ENCODE results near the gene NFATC1. TPM values are rescaled to one million over a fixed set of nuclear protein-coding genes. Genes with fewer than 3 reads are reported as not detected.

Gene NFATC1
- polyA plus RNA-seq, 2 of the 4 experiments (the other 2 are of a cell fraction), result 0.52 to 1.7 TPM

DNA sequence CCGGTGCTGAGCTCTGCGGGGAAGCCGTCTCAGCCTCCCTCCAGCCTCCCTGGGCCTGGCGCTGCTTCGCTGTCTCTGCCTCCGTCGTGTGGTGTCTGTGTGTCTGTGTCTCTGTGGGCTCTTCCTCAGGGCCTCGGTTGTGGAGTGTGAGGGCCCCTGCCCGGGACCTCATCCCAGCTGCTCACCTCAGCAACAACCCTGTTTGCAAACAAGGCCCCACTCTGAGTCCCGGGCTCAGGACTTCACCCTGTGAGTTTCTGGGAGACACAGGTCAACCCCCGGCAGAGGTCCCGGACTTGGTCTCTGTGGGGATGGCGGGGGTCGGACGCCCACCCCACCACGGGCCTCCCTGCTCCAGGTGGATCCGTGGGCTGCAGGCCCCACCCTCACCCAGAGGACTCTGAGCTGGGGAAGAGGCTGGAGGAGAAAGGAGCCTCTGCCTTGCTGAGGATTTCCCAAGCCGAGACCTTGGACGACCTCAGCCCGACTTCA lies 156.5 kb downstream of the NFATC1 start:
- no peak overlapping the region for H3K27ac ChIP-seq
- ATAC-seq (no peak), FAIRE-seq (no peak), DNase-seq (ENCODE audit: low read depth in 1 of 2, low spot score in 1 of 2) (no peak)
- no peak for TF ChIP-seq ESRRA (IDR thresholded peaks at IDR 0.05; ENCODE audit: borderline replicate concordance, low read length)
- no peaks in the 10 kb centered on the region for H3K4me1 ChIP-seq
- no peak overlapping the region for H3K4me3 ChIP-seq
- POLR2A ChIA-PET, result no interaction called here
- WGBS (ENCODE audit: missing lambda C conversion rate), result 83% methylated on average over 9 of the region's 20 CpGs
- CTCF ChIA-PET, result no interaction called here
- H3K4me2 ChIP-seq, result no peak overlapping the region
- H3K9me3 ChIP-seq, result no peaks in the 10 kb centered on the region

GRCh38 chr18:79552696-79553095 lies 157.0 kb downstream of the NFATC1 start:
- TF ChIP-seq FOSB (CRISPR knock-in tag; IDR thresholded peaks at IDR 0.05), result no peak
- TF ChIP-seq JUN (IDR thresholded peaks at IDR 0.05), result no peak
- TF ChIP-seq RARB (CRISPR knock-in tag; IDR thresholded peaks at IDR 0.05), result no peak
- no peak for TF ChIP-seq ZC3H11A (IDR thresholded peaks at IDR 0.05)
- no peak for TF ChIP-seq ZSCAN20 (CRISPR knock-in tag; IDR thresholded peaks at IDR 0.05)
- TF ChIP-seq NFE2L2 (conservative IDR thresholded peaks at IDR 0.05; ENCODE audit: low read length), result no peak
- TF ChIP-seq HDAC2 (IDR thresholded peaks at IDR 0.05), result no peak
- TF ChIP-seq, protein P1, sequence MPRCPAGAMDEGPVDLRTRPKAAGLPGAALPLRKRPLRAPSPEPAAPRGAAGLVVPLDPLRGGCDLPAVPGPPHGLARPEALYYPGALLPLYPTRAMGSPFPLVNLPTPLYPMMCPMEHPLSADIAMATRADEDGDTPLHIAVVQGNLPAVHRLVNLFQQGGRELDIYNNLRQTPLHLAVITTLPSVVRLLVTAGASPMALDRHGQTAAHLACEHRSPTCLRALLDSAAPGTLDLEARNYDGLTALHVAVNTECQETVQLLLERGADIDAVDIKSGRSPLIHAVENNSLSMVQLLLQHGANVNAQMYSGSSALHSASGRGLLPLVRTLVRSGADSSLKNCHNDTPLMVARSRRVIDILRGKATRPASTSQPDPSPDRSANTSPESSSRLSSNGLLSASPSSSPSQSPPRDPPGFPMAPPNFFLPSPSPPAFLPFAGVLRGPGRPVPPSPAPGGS (IDR thresholded peaks at IDR 0.05), result no peak
- no peak for TF ChIP-seq ZNF302 (CRISPR knock-in tag; IDR thresholded peaks at IDR 0.05)
- FAIRE-seq (no peak), DNase-seq (ENCODE audit: low read depth in 1 of 2, low spot score in 1 of 2) (no peak), ATAC-seq (peak in 1 of 2 experiments; percentile 29; a peak in 1 of 6 replicates)
- no peaks in the 10 kb centered on the region for H3K9me3 ChIP-seq
- no peak overlapping the region for H3K4me3 ChIP-seq
- H3K4me1 ChIP-seq, result no peaks in the 10 kb centered on the region
- H3K4me2 ChIP-seq, result no peak overlapping the region
- CTCF ChIA-PET, result no interaction called here
- WGBS (ENCODE audit: missing lambda C conversion rate), result 17% methylated on average over 9 of the region's 25 CpGs
- POLR2A ChIA-PET, result no interaction called here
- H3K27ac ChIP-seq, result no peak overlapping the region

DNA sequence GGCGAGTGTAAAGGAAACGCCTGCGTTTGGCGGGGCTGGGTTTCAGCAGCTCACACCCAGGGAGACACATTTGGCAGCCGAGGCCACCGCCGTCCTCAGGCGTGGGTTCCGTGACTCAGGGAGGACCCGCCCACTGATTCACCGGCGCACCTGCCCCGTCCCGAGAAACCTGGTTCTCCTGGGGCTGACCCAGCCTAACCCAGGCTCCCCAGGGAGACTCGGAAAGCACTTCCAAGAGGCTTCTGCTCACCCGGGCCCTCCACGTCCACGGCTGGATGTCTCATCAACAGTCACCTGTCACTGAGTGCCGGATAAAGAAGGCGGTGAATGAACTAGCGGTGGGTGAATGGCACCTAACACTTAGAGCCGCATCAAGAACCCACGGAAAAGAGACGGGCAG lies 157.4 kb downstream of the NFATC1 start:
- ChIA-PET POLR2A (no interaction called here), CTCF (no interaction called here)
- 37% methylated on average over 8 of the region's 24 CpGs for WGBS (ENCODE audit: missing lambda C conversion rate)
- no peak overlapping the region for H3K27ac ChIP-seq
- FAIRE-seq, result no peak
- no peaks in the 10 kb centered on the region for H3K4me1 ChIP-seq
- H3K4me2 ChIP-seq, result no peak overlapping the region
- H3K4me3 ChIP-seq, result no peak overlapping the region
- ATAC-seq, result no peak
- no peaks in the 10 kb centered on the region for H3K9me3 ChIP-seq
- DNase-seq (ENCODE audit: low read depth in 1 of 2, low spot score in 1 of 2), result no peak
- TF ChIP-seq TFCP2L1 (CRISPR knock-in tag; IDR thresholded peaks at IDR 0.05) (no peak), HDAC2 (IDR thresholded peaks at IDR 0.05) (no peak), RARB (CRISPR knock-in tag; IDR thresholded peaks at IDR 0.05) (no peak), JUNB (IDR thresholded peaks at IDR 0.05) (no peak), FOSL2 (IDR thresholded peaks at IDR 0.05) (no peak), FOSL2 (CRISPR knock-in tag; IDR thresholded peaks at IDR 0.05) (no peak), TP53 (CRISPR knock-in tag; IDR thresholded peaks at IDR 0.05) (no peak), KDM1A (IDR thresholded peaks at IDR 0.05; ENCODE audit: low read depth) (no peak), NR3C1 (IDR thresholded peaks at IDR 0.05) (no peak)
- TF ChIP-seq, protein P2, sequence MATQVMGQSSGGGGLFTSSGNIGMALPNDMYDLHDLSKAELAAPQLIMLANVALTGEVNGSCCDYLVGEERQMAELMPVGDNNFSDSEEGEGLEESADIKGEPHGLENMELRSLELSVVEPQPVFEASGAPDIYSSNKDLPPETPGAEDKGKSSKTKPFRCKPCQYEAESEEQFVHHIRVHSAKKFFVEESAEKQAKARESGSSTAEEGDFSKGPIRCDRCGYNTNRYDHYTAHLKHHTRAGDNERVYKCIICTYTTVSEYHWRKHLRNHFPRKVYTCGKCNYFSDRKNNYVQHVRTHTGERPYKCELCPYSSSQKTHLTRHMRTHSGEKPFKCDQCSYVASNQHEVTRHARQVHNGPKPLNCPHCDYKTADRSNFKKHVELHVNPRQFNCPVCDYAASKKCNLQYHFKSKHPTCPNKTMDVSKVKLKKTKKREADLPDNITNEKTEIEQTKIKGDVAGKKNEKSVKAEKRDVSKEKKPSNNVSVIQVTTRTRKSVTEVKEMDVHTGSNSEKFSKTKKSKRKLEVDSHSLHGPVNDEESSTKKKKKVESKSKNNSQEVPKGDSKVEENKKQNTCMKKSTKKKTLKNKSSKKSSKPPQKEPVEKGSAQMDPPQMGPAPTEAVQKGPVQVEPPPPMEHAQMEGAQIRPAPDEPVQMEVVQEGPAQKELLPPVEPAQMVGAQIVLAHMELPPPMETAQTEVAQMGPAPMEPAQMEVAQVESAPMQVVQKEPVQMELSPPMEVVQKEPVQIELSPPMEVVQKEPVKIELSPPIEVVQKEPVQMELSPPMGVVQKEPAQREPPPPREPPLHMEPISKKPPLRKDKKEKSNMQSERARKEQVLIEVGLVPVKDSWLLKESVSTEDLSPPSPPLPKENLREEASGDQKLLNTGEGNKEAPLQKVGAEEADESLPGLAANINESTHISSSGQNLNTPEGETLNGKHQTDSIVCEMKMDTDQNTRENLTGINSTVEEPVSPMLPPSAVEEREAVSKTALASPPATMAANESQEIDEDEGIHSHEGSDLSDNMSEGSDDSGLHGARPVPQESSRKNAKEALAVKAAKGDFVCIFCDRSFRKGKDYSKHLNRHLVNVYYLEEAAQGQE (IDR thresholded peaks at IDR 0.05), result no peak

GRCh38 chr18:79553696-79554095 lies 158.0 kb downstream of the NFATC1 start:
- no peak for FAIRE-seq
- H3K9me3 ChIP-seq, result no peaks in the 10 kb centered on the region
- CTCF ChIA-PET, result no interaction called here
- POLR2A ChIA-PET, result no interaction called here
- no peak for DNase-seq (ENCODE audit: low read depth in 1 of 2, low spot score in 1 of 2)
- H3K4me2 ChIP-seq, result no peak overlapping the region
- WGBS (ENCODE audit: missing lambda C conversion rate), result 82% methylated on average over 17 of the region's 25 CpGs
- H3K27ac ChIP-seq, result no peak overlapping the region
- no peak for ATAC-seq
- no peak overlapping the region for H3K4me3 ChIP-seq
- H3K4me1 ChIP-seq, result no peaks in the 10 kb centered on the region
- TF ChIP-seq, protein P3, sequence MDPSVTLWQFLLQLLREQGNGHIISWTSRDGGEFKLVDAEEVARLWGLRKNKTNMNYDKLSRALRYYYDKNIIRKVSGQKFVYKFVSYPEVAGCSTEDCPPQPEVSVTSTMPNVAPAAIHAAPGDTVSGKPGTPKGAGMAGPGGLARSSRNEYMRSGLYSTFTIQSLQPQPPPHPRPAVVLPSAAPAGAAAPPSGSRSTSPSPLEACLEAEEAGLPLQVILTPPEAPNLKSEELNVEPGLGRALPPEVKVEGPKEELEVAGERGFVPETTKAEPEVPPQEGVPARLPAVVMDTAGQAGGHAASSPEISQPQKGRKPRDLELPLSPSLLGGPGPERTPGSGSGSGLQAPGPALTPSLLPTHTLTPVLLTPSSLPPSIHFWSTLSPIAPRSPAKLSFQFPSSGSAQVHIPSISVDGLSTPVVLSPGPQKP (IDR thresholded peaks at IDR 0.05; ENCODE audit: low read depth, low read length), result no peak
- TF ChIP-seq PHF8 (IDR thresholded peaks at IDR 0.05; ENCODE audit: borderline replicate concordance, low read depth) (no peak), KDM5A (IDR thresholded peaks at IDR 0.05) (no peak), USF2 (IDR thresholded peaks at IDR 0.05) (no peak)
- TF ChIP-seq, protein P2 (IDR thresholded peaks at IDR 0.05), result no peak
